IPS DF 4.7 (cell line): Measurements from ENCODE around the gene SLCO4A1.
"Not testable (repeated sequence)": the region's sequence is repeated elsewhere in the genome, so short reads cannot be mapped to it uniquely, and the experiment has no call there.

Experiments used
- DNase-seq: peaks from one replicate; pipeline ENCODE4 v3.0.0-alpha.2; 2013; ENCODE audit warnings: low spot score; ENCODE audit errors: extremely low read depth

Gene SLCO4A1

GRCh38 chr20:62683660-62684322 is 41.5 kb downstream of the SLCO4A1 start:
- not testable (repeated sequence) for DNase-seq

GRCh38 chr20:62684981-62685380 is 42.7 kb downstream of the SLCO4A1 start:
- DNase-seq: no peak

- DNase-seq: no peak
Observed at GRCh38 chr20:62685781-62686555, 43.7 kb downstream of the SLCO4A1 start.

DNA sequence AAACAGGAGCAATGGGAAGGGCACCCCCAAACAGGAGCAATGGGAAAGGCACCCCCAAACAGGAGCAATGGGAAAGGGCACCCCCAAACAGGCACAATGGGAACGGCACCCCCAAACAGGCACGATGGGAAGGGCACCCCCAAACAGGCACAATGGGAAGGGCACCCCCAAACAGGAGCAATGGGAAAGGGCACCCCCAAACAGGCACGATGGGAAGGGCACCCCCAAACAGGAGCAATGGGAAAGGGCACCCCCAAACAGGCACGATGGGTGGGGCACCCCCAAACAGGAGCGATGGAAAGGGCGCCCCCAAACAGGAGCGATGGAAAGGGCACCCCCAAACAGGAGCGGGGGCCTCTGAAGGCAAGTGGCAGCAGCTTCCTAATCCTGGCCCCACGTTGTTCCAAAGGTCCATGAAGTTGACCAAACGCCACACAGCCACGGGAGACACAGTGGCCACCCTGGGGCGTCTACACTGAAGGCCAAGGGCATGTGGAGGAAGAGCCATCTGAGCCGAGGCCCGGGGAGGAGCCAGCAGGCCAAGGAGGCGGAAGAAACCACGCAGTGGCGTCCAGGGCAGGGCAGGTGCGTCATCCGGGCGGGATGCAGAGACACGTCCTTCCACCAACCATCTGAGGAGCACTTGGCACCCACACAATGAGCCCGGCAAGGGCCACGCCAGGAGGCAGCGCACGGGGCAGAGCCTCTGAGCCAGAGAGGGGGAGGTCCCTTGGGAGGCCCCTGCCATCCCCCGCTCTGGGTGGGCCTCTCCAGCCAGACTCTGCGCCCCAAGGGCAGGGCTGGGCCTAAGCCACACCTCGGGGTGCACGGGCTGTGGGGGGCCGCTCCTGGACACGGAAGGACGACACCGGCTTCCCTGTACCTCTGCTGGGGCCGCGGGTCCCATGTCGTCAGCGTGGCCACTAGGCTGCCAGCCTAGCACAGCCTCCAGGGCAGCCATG is 44.8 kb downstream of the SLCO4A1 start:
- no peak for DNase-seq

DNA sequence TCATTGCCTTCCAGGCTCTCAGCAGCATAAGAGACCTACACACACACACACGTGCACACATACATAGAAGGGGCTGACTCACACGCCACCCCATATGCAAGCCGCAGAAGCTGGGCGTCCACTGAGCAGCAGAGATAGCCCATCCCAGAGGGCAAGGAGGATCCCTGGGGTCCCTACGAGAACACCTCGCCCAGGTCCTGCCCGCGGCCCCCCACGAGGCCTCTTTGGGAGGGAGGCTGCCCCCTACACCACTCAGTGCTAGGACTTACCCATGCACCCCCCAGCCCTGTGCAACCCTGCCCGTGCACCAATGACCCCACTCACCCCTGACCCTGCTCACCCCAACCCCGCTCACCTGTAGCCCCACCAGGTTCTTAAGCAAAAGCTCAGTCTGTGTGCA is 45.8 kb downstream of the SLCO4A1 start:
- DNase-seq: no peak

DNA sequence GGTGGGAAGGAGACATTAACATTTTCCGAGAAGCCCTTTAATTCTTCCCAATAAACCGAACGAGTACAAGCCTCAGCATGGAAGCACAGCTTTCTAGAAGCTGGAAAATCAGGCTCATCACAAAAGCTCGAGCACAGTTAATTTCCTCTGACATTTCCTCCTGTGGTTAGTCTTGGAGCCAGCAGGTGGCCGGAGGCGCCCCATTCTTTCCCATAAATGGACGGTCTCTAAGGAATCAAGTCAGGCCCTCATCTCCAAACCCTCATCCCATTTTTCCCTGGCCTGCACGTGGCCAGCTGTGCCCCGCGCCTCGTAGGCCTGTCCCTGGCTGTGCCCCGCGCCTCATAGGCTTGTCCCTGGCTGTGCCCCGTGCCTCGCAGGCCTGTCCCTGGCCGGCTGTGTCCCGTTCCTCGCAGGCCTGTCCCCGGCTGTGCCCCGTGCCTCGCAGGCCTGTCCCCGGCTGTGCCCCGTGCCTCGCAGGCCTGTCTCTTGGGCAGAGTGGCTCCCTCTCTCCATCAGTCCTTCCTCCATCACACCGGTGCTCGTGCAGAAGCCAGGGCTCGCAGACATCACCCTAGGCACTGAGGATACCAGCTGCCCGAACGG is 46.7 kb downstream of the SLCO4A1 start:
- DNase-seq: no peak

- DNase-seq: no peak
Observed at GRCh38 chr20:62689861-62690260, 47.6 kb downstream of the SLCO4A1 start.

DNA sequence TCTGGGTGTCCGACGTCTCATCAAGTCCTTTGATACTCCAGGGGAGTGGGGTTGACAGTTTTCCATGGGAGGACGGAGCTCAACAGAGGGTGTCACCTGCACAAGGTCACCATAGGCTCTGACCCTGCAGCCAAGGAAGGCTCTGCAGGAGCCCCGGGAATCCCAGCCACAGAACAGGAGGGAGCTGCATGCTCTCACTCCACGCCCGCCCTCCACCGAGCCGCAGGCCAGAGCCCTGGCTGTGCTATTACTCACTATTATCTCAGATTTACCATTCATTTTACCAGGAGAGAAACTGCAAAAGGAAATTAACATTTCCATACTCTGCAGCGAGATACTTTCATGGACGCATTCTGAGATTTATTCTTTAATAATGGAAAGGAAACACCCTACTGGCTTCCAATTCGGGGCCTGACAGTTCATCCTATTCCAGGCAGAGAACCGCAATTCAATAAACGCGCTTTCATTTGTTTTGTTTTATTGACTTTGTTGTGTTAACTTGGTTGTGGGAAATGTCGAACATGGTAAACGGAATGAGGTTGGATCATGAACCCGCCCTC is 48.0 kb downstream of the SLCO4A1 start:
- DNase-seq: no peak

GRCh38 chr20:62691487-62691886 is 49.2 kb downstream of the SLCO4A1 start:
- no peak for DNase-seq

GRCh38 chr20:62692176-62692575 is 49.9 kb downstream of the SLCO4A1 start:
- no peak for DNase-seq

GRCh38 chr20:62692801-62693523 is 50.7 kb downstream of the SLCO4A1 start:
- DNase-seq: no peak

DNA sequence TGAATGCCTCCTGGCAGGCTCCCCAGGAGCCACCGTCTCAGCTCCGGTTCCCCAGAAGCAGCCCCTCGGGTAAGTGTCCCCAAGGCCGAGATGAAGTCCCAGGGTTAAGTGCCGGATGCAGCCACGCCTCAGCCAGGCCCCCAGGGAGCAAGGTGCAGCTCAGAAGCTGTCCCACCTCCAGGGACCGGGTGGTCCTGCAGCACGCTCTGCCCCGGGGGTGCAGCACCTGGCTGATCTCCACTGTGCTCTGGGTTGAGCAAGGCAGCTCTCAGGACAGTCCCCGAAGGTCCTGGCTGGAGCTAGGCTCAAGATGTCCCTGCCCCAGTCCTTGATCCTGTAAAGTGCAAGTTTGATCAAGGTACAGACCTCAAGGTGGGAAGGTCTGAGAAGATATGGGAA is 51.2 kb downstream of the SLCO4A1 start:
- DNase-seq: no peak

- no peak for DNase-seq
Observed at GRCh38 chr20:62694106-62694505, 51.8 kb downstream of the SLCO4A1 start.

DNA sequence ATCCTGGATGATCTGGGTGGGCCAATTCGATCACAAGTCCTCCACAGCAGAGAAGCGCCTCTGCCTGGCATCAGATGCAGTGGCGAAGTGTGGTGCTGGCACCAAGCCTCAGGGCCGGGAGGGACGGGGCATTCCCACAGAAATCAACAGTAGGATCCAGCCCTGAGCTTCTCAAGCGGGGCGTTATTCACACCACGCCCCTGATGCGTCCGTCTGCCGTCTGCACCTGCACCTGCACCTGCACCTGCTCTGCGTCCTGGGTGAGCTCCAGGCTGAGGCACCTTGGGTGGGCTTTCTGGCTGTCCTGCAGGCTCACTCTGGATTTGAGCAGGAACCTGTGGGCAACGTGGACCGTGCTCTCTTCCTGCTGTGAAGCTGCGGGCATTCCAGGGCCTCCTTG is 52.6 kb downstream of the SLCO4A1 start:
- DNase-seq: no peak

DNA sequence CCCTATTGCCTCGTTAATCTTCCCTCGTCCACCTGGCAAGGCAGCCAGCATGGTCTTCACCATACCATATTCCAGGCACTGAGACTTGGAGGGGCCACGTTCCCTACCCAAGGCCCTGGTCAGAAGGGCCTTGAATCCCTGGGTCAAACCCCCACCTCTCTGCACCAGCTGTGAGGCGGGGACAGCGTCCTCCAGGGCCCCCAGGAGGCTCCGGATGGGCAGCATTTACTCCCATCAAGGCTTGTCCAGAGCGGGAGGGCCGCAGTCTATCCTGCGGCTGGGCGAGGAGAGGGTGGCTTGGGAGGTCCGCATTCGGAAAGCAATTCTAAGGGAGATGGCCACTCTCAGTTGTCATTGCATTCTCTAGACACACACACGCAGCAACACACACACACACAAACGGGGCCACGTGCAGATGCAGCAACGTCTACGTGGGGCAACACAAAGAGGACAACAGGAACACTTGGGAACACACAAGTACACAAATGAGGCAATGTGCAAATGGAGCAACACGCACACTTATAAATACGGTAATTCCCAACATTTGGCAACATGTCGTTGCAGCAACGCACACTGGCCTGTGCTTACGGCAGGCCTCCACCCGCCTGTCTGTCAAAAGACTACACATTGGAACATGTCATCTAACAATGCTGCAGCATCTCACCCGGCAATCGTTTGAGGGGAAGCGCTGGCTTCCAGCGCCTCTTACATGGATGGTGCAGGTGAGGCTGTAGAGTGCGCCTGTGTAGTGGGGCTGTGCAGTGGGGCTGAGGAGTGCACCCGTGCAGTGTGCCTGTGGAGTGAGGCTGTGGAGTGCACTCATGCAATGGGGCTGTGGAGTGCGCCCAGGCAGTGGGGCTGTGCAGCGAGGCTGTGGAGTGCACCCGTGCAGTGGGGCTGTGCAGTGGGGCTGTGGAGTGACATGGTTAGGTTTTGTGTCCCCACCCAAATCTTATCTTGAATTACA is 53.4 kb downstream of the SLCO4A1 start:
- DNase-seq: no peak

GRCh38 chr20:62696434-62696957 is 54.2 kb downstream of the SLCO4A1 start:
- no peak for DNase-seq

GRCh38 chr20:62696989-62697388 is 54.7 kb downstream of the SLCO4A1 start:
- no peak for DNase-seq

- DNase-seq: no peak
Observed at GRCh38 chr20:62697468-62697912, 55.2 kb downstream of the SLCO4A1 start.

DNA sequence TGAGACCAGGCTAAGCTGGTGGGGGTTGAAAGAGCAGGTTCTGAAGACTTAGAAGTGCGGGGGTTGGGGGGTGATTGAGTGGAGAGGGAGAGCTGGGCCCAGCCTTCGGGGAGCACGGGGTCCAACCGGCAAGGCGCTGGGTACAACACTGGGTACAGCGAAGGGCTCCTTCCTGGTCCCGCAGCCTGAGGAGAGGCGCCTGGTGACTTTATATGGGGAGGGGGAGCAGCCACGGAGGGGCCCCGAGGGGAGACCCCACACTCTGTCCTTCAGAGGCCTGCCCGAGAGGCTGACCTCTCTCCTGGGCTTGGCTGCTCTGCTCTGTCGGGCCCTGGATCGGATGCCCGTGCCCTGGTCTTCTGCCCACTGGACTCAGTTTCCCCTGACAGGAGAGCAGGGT is 55.9 kb downstream of the SLCO4A1 start:
- no peak for DNase-seq
